DMS 273 (cell line): ENCODE measurements around the gene OR56A3.
A peak's percentile ranks its signal among the peaks of the same experiment; 100 is the strongest.

Experiments
- DNase-seq: peaks from one replicate; lab custom pipeline; 2025; ENCODE audit not compliant: unreplicated experiment; lab: John Stamatoyannopoulos, UW

Gene OR56A3

GRCh38 chr11:5968394-5968793 lies 26.3 kb downstream of the OR56A3 start, which contains the start of gene OR56A5:
Gene OR56A5 (minus strand): TSS chr11:5968494. CDS start chr11:5968494, 0 bp downstream.
- DNase-seq, result no peak

- no peak for DNase-seq
Observed at GRCh38 chr11:5973530-5973929, 31.5 kb downstream of the OR56A3 start.

DNA sequence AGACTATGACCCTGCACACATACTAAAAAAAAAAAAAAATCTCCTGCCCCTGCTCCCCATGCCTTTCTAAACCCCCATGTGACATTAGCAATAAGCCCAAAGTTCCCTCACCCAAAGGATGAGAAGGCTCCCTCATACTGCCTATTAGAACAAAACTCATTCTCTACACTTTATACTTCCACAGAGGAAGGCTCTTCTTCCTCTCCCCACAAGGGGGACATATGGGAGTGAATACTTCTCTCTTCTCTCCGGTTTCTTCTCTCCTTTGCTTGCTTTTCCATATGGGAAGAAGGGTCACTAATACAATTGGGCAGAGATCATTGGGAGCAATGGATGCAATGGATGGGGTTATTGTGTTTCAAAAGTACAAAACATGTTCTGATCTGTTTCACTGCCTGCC lies 41.4 kb downstream of the OR56A3 start:
- no peak for DNase-seq

- DNase-seq, result no peak
Observed at GRCh38 chr11:5986885-5987284, 44.8 kb downstream of the OR56A3 start, which contains the start of gene OR52L1. Gene OR52L1 (minus strand): TSS chr11:5986985. CDS start chr11:5986930, 55 bp downstream.

GRCh38 chr11:5989203-5989602 lies 47.2 kb downstream of the OR56A3 start:
- no peak for DNase-seq

GRCh38 chr11:5992150-5992549 lies 50.1 kb downstream of the OR56A3 start:
- no peak for DNase-seq

DNA sequence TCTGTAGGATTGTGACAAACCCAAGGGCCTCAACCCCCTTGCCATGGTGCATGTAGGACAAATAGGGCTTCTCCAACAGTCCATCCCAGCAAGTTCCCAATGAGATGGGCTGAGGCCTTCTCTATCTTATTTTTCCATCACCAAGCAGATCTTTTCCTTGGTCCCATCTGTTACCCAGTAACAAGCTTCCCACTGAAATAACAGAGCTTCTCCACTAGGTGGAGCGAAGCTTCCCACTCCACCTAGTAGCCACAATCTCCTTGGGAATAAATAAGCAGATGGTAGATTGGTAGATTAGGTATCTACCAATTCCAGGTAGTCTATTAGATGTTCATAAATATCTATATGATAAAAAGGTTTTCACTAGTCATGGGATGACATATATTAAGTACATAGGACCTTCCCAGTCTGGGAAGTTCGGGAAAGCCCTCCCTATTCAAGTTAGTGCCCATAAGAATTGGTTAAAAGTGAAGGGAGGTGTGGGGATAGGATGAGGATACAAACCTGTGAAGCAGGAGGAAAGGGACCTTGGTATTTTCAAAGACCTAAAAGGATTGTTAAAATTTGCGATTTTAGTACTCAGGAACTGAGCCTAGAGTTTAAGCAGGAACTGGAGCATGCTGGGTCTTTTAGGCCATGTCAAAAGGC lies 50.7 kb downstream of the OR56A3 start:
- peak; percentile 27 for DNase-seq

DNA sequence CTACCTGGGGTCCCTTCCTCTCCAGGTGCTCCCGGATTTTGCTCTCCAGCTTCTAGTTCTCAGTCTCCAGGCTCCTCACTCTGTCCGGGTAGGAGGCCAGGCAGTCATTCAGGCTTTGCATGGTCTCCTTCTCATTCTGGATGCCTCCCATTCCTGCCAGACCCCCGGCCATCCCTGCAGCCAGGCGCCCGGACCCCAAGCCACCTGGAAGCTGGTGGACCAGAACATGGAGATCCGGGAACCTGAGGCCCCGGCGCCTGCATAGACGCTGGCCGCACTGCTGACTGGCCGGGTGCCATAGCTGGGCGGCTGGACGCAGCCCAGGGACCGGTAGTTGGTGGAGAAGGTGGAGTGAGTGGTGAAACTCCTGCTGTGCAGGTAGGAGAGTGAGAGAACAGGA lies 52.7 kb downstream of the OR56A3 start:
- DNase-seq, result no peak
